Femur (tissue), 1 donor: ENCODE measurements around the gene MAPT.

ENCODE experiments used
- DNase-seq: peaks from one replicate; pipeline ENCODE4 v3.0.0-alpha.2; 2017

MAPT gene

GRCh38 chr17:46037722-46038255 lies 143.4 kb downstream of the MAPT start:
- DNase-seq = no peak

- no peak for DNase-seq
Observed at GRCh38 chr17:46038414-46038813, 144.1 kb downstream of the MAPT start.

GRCh38 chr17:46038937-46039336 lies 144.6 kb downstream of the MAPT start:
- DNase-seq = no peak

- DNase-seq = no peak
Observed at GRCh38 chr17:46039592-46040186, 145.3 kb downstream of the MAPT start.

- DNase-seq = no peak
Observed at GRCh38 chr17:46042246-46042645, 147.9 kb downstream of the MAPT start.

- DNase-seq = no peak
Observed at GRCh38 chr17:46042925-46043324, 148.6 kb downstream of the MAPT start.

- no peak for DNase-seq
Observed at GRCh38 chr17:46043606-46044005, 149.3 kb downstream of the MAPT start.

- peak; percentile 76 for DNase-seq
Observed at GRCh38 chr17:46044286-46044928, 150.1 kb downstream of the MAPT start.

GRCh38 chr17:46044989-46045388 lies 150.6 kb downstream of the MAPT start:
- no peak for DNase-seq

- no peak for DNase-seq
Observed at GRCh38 chr17:46045639-46046038, 151.3 kb downstream of the MAPT start.

- DNase-seq = no peak
Observed at GRCh38 chr17:46046957-46047356, 152.6 kb downstream of the MAPT start.

GRCh38 chr17:46047398-46047797 lies 153.0 kb downstream of the MAPT start:
- DNase-seq = no peak

- no peak for DNase-seq
Observed at GRCh38 chr17:46047856-46048255, 153.5 kb downstream of the MAPT start.

- no peak for DNase-seq
Observed at GRCh38 chr17:46049656-46050055, 155.3 kb downstream of the MAPT start.

GRCh38 chr17:46053911-46054534 lies 159.7 kb downstream of the MAPT start:
- no peak for DNase-seq

- no peak for DNase-seq
Observed at GRCh38 chr17:46056800-46057304, 162.5 kb downstream of the MAPT start.

GRCh38 chr17:46057366-46057765 lies 163.0 kb downstream of the MAPT start:
- no peak for DNase-seq

GRCh38 chr17:46059486-46059885 lies 165.1 kb downstream of the MAPT start:
- no peak for DNase-seq

- no peak for DNase-seq
Observed at GRCh38 chr17:46060461-46060860, 166.1 kb downstream of the MAPT start.

- DNase-seq = no peak
Observed at GRCh38 chr17:46061435-46061834, 167.1 kb downstream of the MAPT start.

- no peak for DNase-seq
Observed at GRCh38 chr17:46063241-46063640, 168.9 kb downstream of the MAPT start.

- no peak for DNase-seq
Observed at GRCh38 chr17:46064460-46064859, 170.1 kb downstream of the MAPT start.

GRCh38 chr17:46071796-46072195 lies 177.4 kb downstream of the MAPT start:
- DNase-seq = no peak

- DNase-seq = no peak
Observed at GRCh38 chr17:46072998-46073397, 178.6 kb downstream of the MAPT start.
